ENCODE measurements around the gene OSBPL2. TPM values are rescaled to one million over a fixed set of nuclear protein-coding genes. Genes with fewer than 3 reads are reported as not detected.

Gene OSBPL2
- total RNA-seq, 1 experiment from 2014 or later = 49.5 TPM

DNA sequence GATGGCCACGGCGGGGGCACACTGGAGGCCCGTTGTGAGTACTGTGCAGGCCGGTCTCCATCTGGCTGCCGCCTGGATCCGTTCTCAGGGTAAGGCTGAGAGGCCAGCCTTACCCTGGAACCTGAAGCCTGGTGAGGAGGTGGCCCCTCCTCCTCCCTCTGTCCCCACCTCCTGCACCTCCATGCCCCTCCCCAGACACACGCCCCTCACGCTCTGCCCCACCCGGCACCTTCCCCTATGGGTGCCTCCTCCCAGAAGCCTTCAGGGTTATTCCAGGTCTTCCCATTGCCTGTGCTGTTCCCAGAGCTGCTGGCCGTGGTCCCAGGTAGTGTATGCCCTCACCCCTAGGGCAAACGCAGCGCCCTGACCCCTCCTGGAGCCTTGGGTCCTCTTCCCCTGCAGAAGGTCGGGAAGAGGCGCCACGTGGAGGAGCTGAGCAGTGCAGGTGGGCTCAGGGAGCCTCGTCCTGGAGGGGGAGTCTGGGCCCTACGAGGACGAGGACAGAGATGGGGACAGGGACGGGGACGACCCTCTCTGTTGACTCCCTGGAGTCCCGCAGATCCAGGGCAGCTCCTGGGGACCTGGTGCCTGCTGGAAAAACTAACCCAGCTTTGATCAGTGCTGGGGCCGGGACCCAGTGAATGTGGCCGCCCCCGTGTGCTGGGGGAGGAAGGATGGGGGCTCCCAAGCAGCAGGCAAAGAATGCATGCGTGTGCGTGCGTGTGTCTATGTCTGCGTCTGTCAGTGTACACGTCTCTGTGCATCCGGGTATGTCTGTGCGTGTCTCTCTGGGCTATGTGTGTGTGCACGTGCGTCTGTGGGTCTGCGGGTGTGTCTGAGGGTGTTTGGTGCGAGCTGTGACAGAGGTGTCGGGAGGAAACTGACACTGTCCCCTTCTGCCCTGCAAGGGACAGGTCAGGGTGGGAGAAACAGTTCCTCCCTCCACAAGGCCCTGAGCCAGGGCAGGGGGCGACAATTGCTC, 10.1 kb upstream of the OSBPL2 start (continued):
- TF ChIP-seq, protein P1, sequence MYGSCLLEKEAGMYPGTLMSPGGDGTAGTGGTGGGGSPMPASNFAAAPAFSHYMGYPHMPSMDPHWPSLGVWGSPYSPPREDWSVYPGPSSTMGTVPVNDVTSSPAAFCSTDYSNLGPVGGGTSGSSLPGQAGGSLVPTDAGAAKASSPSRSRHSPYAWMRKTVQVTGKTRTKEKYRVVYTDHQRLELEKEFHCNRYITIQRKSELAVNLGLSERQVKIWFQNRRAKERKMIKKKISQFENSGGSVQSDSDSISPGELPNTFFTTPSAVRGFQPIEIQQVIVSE (CRISPR knock-in tag; IDR thresholded peaks at IDR 0.05; ENCODE audit: borderline replicate concordance) = no peak
- TF ChIP-seq EMX1 (CRISPR knock-in tag; IDR thresholded peaks at IDR 0.05) (no peak), NR1H2 (CRISPR knock-in tag; IDR thresholded peaks at IDR 0.05) (no peak), SP1 (CRISPR knock-in tag; conservative IDR thresholded peaks at IDR 0.05) (no peak), ESRRA (CRISPR knock-in tag; IDR thresholded peaks at IDR 0.05; ENCODE audit: borderline replicate concordance) (no peak), GABPB1 (CRISPR knock-in tag; IDR thresholded peaks at IDR 0.05) (no peak), ZNF219 (CRISPR knock-in tag; IDR thresholded peaks at IDR 0.05; ENCODE audit: borderline replicate concordance) (no peak), ZNF396 (CRISPR knock-in tag; IDR thresholded peaks at IDR 0.05; ENCODE audit: borderline replicate concordance) (no peak), RELA (CRISPR knock-in tag; IDR thresholded peaks at IDR 0.05; ENCODE audit: borderline replicate concordance) (peak; percentile 77; the same call in 1 of the 2 replicates), KAT7 (CRISPR knock-in tag; IDR thresholded peaks at IDR 0.05; ENCODE audit: borderline replicate concordance) (no peak), NFYB (CRISPR knock-in tag; conservative IDR thresholded peaks at IDR 0.05; ENCODE audit: low read depth) (no peak), ZNF121 (CRISPR knock-in tag; IDR thresholded peaks at IDR 0.05) (peak; percentile 83)
- TF ChIP-seq, protein P2, sequence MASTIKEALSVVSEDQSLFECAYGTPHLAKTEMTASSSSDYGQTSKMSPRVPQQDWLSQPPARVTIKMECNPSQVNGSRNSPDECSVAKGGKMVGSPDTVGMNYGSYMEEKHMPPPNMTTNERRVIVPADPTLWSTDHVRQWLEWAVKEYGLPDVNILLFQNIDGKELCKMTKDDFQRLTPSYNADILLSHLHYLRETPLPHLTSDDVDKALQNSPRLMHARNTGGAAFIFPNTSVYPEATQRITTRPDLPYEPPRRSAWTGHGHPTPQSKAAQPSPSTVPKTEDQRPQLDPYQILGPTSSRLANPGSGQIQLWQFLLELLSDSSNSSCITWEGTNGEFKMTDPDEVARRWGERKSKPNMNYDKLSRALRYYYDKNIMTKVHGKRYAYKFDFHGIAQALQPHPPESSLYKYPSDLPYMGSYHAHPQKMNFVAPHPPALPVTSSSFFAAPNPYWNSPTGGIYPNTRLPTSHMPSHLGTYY (CRISPR knock-in tag; IDR thresholded peaks at IDR 0.05) = no peak
- TF ChIP-seq, protein P3, sequence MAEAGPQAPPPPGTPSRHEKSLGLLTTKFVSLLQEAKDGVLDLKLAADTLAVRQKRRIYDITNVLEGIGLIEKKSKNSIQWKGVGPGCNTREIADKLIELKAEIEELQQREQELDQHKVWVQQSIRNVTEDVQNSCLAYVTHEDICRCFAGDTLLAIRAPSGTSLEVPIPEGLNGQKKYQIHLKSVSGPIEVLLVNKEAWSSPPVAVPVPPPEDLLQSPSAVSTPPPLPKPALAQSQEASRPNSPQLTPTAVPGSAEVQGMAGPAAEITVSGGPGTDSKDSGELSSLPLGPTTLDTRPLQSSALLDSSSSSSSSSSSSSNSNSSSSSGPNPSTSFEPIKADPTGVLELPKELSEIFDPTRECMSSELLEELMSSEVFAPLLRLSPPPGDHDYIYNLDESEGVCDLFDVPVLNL (CRISPR knock-in tag; IDR thresholded peaks at IDR 0.05; ENCODE audit: borderline replicate concordance, low read depth) = no peak
- TF ChIP-seq, protein P4, sequence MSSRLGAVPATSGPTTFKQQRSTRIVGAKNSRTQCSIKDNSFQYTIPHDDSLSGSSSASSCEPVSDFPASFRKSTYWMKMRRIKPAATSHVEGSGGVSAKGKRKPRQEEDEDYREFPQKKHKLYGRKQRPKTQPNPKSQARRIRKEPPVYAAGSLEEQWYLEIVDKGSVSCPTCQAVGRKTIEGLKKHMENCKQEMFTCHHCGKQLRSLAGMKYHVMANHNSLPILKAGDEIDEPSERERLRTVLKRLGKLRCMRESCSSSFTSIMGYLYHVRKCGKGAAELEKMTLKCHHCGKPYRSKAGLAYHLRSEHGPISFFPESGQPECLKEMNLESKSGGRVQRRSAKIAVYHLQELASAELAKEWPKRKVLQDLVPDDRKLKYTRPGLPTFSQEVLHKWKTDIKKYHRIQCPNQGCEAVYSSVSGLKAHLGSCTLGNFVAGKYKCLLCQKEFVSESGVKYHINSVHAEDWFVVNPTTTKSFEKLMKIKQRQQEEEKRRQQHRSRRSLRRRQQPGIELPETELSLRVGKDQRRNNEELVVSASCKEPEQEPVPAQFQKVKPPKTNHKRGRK (CRISPR knock-in tag; IDR thresholded peaks at IDR 0.05; ENCODE audit: borderline replicate concordance) = no peak
- TF ChIP-seq, protein P5, sequence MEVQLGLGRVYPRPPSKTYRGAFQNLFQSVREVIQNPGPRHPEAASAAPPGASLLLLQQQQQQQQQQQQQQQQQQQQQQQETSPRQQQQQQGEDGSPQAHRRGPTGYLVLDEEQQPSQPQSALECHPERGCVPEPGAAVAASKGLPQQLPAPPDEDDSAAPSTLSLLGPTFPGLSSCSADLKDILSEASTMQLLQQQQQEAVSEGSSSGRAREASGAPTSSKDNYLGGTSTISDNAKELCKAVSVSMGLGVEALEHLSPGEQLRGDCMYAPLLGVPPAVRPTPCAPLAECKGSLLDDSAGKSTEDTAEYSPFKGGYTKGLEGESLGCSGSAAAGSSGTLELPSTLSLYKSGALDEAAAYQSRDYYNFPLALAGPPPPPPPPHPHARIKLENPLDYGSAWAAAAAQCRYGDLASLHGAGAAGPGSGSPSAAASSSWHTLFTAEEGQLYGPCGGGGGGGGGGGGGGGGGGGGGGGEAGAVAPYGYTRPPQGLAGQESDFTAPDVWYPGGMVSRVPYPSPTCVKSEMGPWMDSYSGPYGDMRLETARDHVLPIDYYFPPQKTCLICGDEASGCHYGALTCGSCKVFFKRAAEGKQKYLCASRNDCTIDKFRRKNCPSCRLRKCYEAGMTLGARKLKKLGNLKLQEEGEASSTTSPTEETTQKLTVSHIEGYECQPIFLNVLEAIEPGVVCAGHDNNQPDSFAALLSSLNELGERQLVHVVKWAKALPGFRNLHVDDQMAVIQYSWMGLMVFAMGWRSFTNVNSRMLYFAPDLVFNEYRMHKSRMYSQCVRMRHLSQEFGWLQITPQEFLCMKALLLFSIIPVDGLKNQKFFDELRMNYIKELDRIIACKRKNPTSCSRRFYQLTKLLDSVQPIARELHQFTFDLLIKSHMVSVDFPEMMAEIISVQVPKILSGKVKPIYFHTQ (CRISPR knock-in tag; IDR thresholded peaks at IDR 0.05) = no peak
- TF ChIP-seq, protein P6, sequence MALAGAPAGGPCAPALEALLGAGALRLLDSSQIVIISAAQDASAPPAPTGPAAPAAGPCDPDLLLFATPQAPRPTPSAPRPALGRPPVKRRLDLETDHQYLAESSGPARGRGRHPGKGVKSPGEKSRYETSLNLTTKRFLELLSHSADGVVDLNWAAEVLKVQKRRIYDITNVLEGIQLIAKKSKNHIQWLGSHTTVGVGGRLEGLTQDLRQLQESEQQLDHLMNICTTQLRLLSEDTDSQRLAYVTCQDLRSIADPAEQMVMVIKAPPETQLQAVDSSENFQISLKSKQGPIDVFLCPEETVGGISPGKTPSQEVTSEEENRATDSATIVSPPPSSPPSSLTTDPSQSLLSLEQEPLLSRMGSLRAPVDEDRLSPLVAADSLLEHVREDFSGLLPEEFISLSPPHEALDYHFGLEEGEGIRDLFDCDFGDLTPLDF (CRISPR knock-in tag; IDR thresholded peaks at IDR 0.05) = no peak
- TF ChIP-seq, protein P7, sequence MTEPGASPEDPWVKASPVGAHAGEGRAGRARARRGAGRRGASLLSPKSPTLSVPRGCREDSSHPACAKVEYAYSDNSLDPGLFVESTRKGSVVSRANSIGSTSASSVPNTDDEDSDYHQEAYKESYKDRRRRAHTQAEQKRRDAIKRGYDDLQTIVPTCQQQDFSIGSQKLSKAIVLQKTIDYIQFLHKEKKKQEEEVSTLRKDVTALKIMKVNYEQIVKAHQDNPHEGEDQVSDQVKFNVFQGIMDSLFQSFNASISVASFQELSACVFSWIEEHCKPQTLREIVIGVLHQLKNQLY (CRISPR knock-in tag; IDR thresholded peaks at IDR 0.05) = no peak
- TF ChIP-seq, protein P8, sequence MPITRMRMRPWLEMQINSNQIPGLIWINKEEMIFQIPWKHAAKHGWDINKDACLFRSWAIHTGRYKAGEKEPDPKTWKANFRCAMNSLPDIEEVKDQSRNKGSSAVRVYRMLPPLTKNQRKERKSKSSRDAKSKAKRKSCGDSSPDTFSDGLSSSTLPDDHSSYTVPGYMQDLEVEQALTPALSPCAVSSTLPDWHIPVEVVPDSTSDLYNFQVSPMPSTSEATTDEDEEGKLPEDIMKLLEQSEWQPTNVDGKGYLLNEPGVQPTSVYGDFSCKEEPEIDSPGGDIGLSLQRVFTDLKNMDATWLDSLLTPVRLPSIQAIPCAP (CRISPR knock-in tag; IDR thresholded peaks at IDR 0.05) = 0 out of 2 replicates have a peak, but pooled peaks have one; percentile 14
- TF ChIP-seq, protein P9, sequence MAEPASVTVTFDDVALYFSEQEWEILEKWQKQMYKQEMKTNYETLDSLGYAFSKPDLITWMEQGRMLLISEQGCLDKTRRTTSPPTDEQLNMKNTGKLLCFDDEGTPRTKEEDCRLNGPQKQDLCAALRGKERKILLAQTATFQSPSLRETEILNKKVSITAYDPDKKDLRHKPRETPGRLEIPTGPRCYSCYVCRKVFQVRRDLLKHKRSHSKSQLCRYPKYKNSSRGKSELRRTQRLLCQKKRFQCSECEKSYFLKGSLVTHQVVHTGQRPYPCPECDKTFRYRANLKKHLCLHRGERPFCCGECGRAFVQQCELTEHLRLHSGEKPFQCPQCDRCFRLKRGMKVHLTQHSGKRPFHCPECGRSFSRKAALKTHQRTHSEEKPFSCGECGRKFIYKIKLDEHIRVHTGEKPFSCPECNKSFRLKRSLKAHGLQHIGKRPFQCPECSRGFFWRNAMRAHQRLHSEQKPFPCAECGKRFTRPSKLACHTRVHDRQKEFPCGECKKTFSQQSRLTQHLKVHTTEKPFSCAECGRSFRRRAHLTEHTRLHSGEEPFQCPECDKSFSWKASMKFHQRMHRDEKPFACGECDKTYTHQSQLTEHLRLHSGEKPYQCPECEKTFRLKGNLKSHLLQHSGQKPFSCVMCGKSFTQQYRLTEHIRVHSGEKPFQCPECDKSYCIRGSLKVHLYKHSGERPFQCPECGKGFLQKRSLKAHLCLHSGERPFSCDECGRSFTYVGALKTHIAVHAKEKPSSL (CRISPR knock-in tag; conservative IDR thresholded peaks at IDR 0.05) = no peak

Data from WTC11 (cell line).